ENCODE data around the gene EVC.

EVC gene

DNA sequence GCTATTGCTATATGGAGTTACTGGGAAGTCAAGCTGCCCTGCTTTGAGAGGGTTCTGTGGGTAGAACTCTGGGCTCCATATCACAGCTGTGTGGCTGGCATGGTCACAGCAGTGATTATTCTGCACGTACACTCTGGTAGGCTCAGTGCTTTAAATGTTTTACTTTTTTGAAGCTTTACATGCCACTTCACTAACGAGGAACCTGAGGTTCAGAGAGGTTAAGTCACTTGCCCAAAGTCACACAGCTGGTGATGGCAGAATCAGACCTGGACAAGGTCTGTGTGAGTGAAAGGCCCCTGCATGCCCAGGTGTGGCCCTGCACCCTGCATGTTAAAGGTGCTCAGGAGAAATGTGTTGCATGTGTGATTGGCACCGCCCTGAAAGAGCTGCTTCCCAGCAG lies 24.5 kb downstream of the EVC start:
- no peak for DNase-seq

DNA sequence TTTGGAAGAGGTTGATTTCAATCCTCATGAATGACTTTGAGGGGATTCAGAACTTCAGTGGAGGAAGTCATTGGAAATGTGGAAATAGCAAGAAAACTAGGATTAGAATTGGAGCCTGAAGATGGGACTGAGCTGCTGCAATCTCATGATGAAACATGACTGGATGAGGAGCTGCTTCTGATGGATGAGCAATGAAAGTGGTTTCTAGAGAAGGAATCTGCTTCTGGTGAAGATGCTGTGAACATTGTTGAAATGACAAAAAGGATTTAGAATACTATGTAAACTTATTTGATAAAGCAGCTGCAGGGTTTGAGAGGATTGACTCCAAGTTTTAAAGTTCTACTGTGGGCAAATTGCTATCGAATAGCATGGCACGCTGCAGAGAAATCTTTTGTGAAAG lies 27.1 kb downstream of the EVC start:
- no peak for DNase-seq

DNA sequence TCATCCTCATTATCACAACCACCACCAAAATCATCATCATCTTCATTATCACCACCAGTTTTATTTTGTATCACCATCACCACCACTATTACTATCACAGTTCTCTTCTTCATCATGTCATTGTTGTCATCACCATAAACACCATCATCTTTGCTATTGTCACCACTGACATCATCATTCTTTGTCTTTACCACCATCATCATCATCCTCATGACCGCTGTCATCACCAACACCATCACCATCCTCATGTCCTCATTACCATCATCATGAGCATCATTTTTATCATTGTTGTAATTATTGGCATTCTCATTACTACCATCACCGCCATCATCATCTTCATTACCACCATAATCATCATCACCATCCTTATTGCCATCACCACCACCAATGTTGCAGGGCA lies 31.4 kb downstream of the EVC start:
- no peak for DNase-seq

DNA sequence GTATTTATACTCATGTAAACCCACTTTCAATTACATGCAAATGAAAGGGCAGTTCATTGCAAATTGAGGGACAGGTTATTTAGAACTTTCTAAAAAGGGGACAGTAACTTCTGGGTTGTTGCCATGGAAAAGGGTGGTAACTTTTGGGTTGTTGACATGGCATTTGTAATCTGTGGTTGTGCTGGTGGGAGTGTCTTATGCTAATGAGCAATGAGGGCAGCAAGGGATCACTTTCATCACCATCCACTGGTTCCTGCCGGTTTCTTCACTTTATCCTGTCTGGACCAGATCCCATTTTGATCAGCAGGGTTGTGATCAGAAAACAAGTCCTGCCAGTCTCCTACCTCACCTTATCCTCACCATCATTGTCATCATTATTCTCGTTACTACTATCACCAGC lies 32.0 kb downstream of the EVC start:
- no peak for DNase-seq

DNA sequence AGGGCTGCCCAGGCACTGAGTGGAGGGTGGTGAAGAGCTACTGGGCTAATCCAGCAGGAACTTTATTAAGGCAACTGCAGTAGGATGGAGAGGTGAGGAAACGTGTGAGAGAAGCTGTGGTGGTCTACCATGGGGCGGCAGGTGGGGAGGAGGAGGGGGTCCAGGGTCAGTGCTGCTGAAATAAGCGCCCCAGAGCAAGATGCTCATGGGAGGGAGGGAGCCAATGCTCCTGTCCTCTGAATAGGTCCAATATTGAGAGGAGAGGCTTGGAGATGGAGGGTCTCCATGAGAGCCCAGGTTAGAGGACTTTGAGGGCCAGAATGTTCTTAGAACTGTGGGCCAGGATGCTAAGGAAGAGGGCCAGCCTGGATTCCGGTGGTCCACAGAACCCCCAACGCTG lies 35.2 kb downstream of the EVC start:
- no peak for DNase-seq

DNA sequence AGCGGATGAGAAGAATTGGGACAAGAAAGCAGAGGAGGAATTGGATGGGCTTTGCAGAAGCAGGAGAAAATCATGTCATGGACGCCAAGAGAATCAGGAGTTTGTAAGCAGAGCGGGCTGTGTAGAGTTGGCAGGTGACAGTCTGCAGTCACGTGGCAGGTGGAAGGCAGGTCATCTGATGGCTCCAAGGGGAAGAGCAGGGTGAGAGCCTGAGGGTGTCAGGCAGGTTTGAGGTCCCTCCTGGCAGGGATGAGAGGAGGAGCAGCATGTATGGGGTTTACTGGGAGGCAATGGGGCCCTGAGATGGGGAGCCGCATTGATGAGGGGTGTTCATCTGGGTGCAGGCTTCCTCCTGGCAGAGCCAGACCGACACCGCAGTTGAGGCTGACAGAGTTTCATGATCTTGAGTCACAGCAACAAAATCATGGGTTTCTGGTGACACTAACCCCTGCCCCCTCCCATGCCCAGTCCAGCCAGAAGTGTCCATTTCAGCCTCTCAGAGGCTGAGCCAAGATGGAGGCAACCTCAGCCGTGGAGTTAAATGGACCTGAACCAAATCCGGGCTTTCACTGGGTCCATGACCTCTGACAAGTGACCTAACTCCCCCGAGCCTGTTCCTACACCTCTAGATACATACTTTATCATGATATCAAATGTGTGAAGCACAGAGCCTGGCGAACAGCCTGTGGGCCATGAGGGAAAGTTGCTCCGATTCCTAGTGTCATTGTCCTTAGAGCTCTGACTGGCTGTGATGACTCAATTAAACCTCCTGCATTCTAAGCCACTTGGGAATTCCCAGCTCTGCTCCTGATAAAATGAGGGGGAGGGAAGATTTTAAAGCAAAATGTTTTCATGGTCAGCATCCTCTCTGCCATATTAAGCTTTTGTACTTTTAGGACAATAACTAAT lies 36.1 kb downstream of the EVC start:
- DNase-seq: no peak

DNA sequence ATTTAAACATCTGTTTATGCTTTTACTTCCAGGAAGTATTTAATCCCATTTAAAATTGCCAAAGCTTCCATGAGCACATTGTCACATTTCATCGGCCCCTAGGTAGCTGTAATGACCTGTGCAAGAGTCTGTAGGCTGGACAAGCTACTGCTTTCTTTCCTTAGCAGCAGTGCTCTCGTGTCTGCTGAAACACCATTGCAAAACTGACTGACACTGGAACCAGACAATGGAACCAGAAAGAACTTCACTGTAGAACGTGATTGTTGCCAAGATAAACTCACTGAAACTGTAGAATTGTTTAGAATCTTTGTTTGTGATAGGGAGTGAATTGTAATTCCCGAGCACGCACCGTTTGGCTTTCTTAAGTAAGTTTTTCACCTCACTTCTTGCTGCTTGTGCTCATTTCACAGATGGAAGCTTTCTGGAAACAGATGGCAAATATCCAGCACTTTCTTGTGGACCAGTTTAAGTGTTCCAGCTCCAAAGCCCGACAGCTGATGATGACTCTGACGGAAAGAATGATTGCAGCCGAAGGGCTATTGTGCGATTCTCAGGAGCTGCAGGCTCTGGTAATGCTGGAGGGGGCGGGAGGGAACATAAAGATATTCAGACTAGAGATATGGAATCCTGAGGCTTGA lies 36.9 kb downstream of the EVC start:
- DNase-seq: no peak

DNA sequence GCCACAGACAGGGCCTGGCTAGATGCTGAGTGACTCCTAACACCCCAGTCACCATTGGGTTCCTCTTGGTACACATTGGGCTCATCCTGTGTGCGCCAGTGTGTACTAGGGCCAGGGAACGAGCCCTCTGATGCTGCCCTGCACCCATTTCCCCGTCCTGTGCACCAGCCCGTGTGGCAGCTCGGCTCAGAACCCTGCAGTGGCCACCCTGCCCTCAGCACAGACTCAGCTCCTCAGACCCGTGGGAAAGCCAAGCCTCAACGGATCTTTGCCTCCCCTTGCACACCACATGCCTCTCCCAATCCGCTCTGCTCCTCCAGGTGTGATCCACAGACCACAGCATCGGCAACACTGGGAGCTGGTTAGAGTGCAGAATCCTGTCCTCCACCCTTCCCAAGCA lies 38.6 kb downstream of the EVC start:
- DNase-seq: no peak

DNA sequence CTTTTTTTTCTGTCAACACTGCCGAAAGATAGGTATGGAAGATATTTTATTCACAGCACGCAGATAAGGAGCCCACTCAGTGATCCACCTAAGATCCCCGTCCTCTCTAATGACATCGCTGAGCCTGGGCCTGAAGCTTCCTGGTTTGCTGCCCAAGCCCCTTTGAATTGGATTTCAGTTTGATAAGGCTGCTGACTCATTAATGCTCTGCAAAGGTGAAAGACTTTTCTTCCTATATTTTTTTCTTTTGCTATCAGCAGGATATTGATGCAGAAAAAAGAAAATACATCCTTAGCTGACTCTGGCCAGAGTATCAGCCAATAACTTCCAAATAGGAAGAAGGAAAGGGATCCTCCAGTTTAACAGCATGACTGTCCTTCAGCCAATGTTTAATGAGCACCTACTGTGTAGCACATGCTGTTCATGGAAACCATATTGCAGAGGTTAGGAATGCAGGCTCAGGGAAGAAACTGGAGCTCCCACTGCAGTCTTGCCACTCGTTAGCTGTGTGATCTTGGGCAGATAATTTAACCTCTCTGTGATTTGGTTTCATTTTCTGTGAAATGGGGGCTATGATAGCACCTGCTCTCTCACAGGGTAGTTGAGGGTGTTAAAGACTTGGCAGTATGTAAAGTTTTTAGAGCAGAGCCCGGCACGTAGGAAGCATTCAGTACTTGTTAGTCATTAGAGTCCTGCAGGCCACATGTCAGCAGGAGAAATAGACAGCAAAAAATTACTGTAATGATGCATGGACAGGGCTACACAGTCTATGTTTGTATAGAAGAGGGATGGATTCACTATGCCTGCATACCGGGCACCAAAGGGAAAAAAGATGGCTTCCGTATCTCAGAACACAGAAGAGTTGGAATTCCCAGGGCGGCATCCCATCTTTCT lies 39.3 kb downstream of the EVC start:
- DNase-seq: no peak

DNA sequence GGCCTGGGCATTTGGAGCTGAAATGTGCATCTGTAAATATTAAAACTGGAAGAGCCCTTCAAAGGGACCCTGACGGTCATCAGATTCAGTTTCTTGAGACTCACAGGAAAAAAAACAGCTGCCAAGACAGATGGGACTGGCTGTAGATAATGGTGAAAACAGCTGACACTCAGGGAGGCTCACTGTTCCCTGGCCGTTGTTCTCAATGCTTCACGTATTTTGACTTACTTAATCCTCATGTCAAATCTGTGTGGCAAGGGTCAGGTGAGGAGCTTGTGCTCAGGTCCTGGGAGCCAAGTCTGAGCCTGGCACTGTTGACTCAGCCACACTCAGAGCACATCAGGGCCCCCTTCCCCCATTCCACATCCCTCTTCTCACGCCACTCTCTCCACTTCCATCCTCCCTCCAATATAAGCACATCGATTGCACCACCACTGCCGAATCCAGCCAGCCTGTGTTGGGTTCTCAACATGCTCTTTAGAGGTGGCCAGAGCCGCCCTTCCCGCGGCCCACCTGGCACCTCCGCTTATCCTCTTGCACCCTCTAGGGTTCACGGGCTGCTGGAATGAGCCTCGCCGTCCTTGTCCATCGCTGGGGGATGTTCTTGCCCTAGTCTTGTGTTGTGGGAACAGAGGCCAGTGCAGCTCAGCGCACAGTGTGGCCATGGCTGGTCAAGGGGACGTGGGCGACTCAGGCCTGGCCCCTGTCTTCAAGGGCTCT lies 40.1 kb downstream of the EVC start:
- no peak for DNase-seq

DNA sequence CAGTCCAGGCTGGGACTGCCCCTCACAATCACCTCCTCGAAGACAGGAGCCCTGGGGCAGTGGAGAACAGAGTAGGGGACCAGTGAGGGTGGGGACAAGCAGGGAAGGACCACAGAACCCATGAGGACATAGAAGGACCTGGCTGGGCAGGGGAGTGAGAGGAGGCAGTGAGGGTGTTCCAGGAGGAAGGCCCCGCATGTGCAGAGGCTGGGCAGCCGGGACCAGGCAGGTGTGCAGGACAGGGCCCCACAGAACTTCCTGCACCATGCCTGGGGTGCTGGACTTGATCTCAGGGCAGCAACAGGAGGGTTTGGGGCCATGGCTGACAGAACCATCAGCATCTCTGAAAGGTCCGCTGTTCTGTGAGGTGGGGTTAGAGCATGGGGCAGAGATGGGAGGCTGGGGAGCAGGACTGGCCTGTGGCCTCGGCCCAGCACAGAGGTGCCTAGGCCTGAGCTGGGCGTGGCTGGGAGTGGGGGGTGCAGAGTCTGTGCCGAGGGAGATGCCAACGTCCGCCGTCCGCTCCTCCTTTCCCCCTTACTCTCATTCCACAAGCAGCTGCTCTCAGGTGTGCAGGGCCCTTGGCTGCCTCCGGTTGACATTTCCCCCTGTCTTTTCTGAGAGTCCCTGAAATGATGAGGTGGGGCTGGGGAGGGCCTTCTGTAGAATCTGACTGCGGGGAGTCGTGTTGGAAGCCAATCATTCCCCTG lies 40.8 kb downstream of the EVC start:
- DNase-seq: no peak

DNA sequence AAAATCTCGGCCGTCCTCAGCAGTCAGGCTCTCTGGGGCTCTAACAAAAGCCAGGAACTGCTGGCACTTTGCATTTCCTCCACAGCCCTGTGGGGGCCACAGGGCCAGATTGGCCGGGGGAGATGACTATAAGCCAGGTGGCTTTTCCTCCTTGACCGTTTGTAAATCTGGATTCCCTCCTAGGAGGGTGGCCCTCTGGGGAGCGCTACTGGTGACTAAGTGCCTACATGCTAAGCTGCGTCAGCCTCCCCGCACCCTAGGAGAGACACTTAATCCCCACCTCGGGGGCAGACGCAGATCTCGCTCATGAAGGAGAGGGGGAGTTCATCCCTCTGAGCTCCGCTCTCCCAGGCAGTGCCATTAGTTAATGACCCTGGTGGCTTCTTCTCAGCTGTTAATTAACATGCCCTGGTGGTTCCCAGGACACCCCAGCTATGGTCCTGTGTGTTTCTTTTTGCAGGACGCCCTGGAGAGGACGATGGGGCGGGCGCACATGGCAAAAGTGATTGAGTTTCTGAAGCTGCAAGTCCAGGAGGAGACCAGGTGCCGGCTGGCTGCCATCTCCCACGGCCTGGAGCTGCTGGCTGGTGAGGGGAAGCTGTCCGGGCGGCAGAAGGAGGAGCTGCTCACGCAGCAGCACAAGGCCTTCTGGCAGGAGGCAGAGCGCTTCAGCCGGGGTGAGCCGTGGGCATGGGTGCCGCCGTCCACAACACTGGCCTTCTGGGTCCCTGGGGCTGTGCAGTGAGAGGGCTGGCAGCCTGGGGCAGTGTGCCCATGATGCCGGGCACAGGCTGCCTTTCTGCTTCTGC lies 41.6 kb downstream of the EVC start:
- DNase-seq: no peak

DNA sequence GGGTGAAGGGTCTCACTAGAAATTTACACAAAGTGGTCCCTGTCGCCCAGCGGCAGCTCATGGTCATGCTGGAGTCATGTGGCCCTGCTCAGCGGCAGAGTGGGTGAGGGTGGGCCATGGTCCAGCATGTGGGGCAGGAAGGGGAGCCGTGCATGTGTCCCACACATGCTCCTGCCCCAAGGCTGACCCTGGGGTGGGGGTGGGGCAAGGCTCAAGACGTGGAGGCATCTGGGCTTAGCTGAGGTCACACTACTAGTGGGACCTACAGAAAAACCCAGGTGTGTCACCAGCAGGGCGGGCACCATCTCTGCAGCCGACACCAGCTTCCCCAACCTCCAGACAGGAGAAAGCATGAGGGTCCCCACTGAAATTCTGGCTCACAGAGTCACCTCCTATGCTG lies 42.4 kb downstream of the EVC start:
- DNase-seq: no peak

DNA sequence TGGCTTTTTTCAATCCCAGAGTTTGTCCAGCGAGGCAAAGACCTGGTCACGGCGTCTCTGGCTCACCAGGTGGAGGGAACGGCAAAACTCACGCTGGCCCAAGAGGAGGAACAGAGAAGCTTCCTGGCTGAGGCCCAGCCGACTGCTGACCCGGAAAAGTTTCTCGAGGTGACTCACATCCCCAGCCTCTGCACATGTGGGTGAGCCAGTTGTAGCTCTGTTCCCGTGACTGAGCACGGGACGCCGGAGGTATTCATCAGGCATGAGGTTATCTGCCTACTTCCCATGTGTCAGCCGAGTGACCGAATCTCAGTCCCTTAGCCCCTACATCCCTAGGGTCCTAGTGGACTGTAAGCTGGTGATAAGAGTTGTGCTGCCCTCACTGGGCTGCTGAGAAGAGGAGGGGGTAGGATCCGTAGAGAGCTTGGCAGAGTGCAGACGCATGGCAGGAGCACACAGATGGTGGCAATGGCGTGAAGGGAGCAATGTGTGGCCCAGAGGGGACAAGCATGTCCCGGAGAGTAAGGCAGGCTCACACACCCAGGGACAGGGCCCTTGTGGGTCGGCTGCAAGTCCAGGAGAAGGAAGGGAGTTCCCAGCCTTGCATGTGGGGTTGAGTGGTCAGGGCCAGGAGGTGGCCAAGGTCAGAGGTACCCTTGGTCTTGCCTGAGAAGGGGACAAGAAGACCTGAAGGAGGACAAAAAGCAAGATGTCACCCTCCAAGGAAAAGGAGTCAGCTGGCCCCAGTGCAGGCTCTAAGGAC lies 42.9 kb downstream of the EVC start:
- no peak for DNase-seq

DNA sequence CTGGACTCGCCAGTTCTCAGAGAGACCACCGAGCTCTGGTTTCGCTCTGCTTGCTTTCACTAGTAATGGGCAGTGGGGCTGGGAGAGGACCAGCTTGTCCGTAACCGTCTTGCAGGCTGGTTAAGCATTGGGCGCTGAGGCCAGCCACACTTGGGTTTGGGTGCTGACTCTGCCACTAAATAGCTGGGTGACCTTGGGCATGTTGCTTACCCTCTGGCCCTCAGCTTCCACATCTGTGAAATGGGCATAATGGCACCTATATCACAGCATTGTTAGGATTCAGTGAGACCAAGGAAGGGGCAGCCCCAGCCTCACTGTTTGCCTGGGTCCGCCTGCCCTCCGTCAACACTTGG lies 43.5 kb downstream of the EVC start:
- DNase-seq: no peak

DNA sequence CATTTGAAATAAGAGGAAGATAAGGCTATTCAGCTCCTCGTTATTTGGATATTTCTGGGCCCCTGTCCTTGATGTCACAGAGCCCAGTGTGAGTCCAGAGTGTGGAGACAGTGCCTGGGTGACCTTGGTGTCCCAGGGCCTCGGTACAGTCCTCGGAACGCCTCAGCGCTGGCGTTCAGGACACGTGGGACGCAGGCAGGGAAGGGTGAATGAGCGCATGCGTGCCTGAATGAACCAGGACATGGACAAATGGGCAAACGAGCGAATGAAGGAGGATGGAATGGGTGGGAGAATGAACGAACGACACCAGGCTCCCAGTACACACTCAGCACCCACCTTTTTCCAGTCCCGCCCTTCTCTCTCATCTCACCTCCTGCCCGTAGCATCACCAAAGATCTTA lies 44.2 kb downstream of the EVC start:
- no peak for DNase-seq

DNA sequence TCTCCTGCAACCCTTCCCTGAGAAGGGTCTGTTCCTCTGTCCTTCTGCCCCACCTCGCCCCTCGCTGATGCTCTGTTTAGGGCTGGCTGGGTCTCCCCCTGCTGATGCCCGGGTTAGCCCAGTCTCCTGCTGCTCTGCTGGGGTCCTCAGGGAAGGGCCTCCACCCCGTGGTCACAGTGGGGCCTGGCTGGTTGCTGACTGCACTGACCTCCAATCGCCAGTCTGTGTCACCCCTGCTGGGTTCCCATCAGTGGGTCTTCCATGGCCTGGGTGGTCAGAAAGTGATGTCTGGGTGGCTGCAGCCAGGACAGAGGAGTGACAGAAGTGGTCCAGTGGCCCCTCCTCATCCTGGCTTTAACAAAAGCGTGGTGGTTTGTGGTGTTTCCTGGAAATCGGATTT lies 44.7 kb downstream of the EVC start:
- DNase-seq: no peak

DNA sequence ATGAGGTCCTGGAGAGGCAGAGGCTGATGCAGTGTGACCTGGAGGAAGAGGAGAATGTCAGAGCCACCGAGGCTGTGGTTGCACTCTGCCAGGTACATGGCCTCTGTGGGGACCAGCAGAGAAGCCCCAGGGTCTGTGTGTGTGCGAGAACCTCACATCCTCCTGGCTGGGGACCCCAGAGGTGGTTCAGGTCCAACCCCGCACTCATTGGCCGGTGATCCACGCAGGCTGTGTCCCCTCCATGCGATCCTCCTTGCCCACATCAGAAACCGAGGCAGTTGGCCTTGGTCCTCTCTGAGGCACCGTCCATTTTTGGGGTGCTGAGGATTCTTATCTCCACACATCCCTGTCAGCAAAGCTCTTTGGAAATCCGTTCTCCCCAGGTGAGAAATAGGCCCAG lies 45.3 kb downstream of the EVC start:
- DNase-seq: no peak

DNA sequence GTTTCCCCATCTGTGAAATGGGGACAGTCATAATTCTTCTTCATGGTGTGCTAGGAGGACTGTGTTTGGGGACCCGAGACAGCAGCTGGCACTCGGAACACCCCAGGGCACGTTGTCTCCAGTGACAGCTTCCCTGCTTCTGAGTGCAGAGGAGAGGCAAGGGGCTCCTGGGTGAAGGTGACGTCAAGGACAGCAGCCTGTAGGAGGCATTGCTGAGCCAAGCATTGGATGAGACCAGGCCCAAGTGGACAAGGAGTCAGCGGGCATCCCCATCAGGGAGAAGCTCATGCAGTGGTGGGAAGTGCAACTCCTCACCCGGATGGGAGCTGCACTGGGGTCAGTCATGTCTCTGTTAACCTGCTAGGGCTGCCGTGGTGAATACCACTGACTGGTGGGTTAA lies 46.1 kb downstream of the EVC start:
- no peak for DNase-seq

DNA sequence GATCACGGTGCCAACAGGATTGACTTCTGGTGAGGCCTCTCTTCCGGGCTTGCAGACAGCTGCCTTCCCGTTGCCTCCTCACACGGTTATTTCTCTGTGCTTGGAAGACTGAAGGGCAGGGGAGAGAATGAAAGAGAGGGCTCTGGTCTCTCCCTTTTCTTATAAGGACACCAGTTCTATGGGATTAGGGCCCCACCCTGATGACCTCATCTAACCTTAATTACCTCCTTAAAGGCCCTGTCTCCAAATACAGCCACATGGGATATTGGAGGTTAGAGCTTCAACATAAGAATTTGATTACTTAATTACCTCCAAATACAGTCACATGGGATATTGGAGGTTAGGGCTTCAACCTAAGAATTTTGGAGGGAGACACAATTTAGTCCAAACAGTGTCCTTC lies 46.5 kb downstream of the EVC start:
- no peak for DNase-seq

DNA sequence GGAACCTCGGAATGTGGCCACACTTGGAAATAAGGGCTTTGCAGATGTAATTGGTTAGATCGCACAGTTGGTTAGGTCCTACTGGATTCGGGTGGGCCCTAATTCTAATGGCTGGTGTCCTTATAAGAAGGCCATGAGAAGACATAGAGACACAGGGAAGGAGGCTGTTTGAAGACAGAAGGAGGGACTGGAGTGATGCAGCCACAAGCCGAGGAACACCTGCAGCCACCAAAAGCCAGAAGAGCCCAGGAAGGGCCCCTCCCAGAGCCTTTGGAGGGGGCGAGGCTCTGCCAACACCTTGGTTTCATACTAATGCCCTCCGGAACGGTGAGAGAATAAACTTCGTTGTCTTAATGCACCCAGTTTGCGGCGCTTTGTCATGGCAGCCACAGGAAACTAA lies 47.0 kb downstream of the EVC start:
- no peak for DNase-seq
